Upper lobe of right lung (tissue), 1 donor: ENCODE measurements around the gene PRTFDC1. TPM values are rescaled to one million over a fixed set of nuclear protein-coding genes. Genes with fewer than 3 reads are reported as not detected.
A peak's percentile ranks its signal among the peaks of the same experiment; 100 is the strongest.
"Not testable (repeated sequence)": the region's sequence is repeated elsewhere in the genome, so short reads cannot be mapped to it uniquely, and the experiment has no call there.

Experiments used
- ATAC-seq: fragments of 200-7000 bp; cut with Tn5 transposase; one replicate; pipeline ENCODE4 v1.9.1; 2020; ENCODE audit warnings: mild to moderate bottlenecking, moderate library complexity
- DNase-seq: peaks from one replicate; pipeline ENCODE4 v3.0.0-alpha.2; 2020
- H3K27ac ChIP-seq: fragments of 200-600 bp; one replicate; pipeline ENCODE4 v1.8.0; 2022
- H3K27me3 ChIP-seq: fragments of 200-600 bp; one replicate; pipeline ENCODE4 v1.8.0; 2022; ENCODE audit warnings: mild to moderate bottlenecking
- H3K36me3 ChIP-seq: fragments of 200-600 bp; one replicate; pipeline ENCODE4 v1.8.0; 2022
- H3K4me1 ChIP-seq: fragments of 200-600 bp; one replicate; pipeline ENCODE4 v1.8.0; 2022
- H3K4me3 ChIP-seq: fragments of 200-600 bp; one replicate; pipeline ENCODE4 v1.8.0; 2022; ENCODE audit warnings: mild to moderate bottlenecking
- H3K9me3 ChIP-seq: fragments of 200-600 bp; one replicate; pipeline ENCODE4 v1.8.0; 2022
- intact Hi-C: fragments of 100-400 bp; cut with DNase I; formaldehyde crosslinking; loops from one replicate; pipeline ENCODE4 v1.11.0; 2022
- total RNA-seq: library from RNA; stranded (reverse); fragmentation: NEBNext Ultra II Directional; extraction: Animal tissue kit (Norgen Biotek cat#: 25700); gene quantifications from one replicate; pipeline ENCODE4 v1.2.1, GENCODE V29; 2021
- TF ChIP-seq, protein P1 (sequence below): fragments of 200-600 bp; IDR thresholded peaks from one replicate; pipeline ENCODE4 v1.8.0; 2022; ENCODE audit warnings: antibody characterized with exemption
- donor health status: DM: no; HTN: yes; CAD: no; lungs with severe emphysema.

Gene PRTFDC1
- total RNA-seq, 1 donor from 2014 or later: 2.7 TPM

DNA sequence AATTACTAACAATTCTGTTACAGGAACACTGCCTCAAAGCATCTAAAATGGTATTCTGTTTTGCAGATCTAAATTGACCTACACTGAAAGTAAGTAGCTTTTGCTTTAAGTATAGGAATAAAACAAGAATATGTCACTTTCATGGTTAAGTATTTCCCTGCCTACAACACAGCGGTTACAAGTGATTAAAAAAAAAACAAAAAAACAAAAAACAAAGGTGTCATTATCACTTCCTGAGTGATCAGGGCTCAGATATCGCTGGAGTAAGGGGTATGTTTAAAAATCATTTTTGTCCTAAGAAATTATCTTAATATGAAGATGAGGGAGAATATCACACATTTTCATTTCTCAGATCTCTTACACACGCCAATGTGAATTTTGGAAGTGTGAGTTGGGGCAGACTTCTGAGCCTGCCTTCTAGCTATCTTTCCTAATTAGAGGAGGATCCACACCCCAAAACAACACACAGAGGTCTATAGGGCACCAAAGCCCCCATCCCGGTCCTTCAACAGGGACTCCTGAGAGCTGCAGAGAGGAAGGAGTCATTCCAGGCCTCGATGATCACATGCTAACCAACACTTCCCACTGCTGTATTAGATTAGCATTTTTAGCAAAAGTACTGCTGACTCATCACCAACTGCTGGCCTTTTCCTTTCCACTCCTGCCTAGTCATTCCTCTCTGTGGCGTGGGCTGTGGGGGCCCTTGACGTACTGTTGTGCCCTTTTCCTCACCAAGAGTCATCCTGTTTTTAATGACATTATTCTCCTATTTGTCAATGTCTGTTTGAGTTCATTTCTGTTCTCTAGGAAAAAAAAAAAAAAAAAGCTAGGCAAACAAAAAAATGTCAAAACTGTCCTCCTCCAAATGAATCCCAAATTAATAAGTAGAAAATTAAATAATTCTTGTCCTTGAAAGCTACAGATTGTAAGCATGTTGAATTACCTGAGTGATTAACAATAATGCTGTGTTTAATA lies 31.2 kb downstream of the PRTFDC1 start:
- DNase-seq: peak; percentile 73
- H3K4me3 ChIP-seq: no peak overlapping the region
- H3K27me3 ChIP-seq: no peaks in the 10 kb centered on the region
- H3K27ac ChIP-seq: no peak overlapping the region
- peak; percentile 88 for ATAC-seq
- intact Hi-C loops: no loop called here
- H3K4me1 ChIP-seq: no peaks in the 10 kb centered on the region
- TF ChIP-seq, protein P1, sequence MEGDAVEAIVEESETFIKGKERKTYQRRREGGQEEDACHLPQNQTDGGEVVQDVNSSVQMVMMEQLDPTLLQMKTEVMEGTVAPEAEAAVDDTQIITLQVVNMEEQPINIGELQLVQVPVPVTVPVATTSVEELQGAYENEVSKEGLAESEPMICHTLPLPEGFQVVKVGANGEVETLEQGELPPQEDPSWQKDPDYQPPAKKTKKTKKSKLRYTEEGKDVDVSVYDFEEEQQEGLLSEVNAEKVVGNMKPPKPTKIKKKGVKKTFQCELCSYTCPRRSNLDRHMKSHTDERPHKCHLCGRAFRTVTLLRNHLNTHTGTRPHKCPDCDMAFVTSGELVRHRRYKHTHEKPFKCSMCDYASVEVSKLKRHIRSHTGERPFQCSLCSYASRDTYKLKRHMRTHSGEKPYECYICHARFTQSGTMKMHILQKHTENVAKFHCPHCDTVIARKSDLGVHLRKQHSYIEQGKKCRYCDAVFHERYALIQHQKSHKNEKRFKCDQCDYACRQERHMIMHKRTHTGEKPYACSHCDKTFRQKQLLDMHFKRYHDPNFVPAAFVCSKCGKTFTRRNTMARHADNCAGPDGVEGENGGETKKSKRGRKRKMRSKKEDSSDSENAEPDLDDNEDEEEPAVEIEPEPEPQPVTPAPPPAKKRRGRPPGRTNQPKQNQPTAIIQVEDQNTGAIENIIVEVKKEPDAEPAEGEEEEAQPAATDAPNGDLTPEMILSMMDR: no peak
- H3K36me3 ChIP-seq: no peaks in the 10 kb centered on the region
- no peaks in the 10 kb centered on the region for H3K9me3 ChIP-seq

DNA sequence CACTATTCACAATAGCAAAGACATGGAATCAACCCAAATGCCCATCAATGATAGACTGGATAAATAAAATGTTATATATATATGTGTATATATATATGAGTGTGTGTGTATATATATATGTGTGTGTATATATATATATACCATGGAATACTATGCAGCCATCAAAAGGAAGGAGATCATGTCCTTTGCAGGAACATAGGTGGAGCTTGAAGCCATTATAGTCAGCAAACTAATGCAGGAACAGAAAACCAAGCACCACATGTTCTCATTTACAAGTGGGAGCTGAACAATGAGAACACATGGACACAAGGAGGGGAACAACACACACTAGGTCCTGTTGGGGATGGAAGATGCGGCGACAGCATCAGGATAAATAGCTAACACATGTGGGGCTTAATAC lies 32.2 kb downstream of the PRTFDC1 start:
- H3K27ac ChIP-seq, intact Hi-C loops, H3K4me1 ChIP-seq, H3K36me3 ChIP-seq, DNase-seq, H3K4me3 ChIP-seq, ATAC-seq, H3K9me3 ChIP-seq, H3K27me3 ChIP-seq: not testable (repeated sequence)

DNA sequence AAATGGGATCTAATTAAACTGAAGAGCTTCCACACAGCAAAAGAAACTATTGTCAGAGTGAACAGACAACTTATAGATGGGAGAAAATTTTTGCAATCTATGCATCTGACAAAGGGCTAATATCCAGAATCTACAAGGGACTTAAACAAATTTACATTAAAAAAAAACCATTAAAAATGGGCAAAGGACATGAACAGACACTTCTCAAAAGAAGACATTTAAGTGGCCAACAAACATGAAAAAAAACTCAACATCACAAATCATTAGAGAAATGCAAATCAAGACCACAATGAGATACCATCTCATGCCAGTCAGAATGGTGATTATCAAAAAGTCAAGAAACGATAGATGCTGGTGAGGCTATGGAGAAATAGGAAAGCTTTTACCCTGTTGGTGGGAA lies 32.8 kb downstream of the PRTFDC1 start:
- H3K4me1 ChIP-seq, ATAC-seq, H3K27ac ChIP-seq, DNase-seq, H3K4me3 ChIP-seq, H3K27me3 ChIP-seq, H3K36me3 ChIP-seq, H3K9me3 ChIP-seq, intact Hi-C loops: not testable (repeated sequence)

DNA sequence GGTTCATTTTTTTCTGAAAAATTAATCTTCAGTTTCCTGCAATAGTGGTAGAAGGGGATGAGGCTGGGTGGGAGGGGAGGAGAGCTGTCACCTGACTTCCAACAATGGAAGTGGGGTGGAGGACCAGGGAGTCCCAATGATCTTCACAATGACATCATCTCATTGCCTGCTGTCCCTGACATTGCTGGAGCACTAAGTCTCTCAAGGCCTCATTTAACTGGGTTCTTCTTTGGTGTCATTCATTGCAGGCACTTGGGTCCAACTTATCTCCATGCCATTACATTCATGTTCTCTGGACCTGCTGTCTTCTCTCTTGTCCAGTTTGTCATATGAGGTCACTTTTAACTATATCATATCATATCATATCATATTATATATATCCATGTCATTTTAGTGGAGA lies 34.4 kb downstream of the PRTFDC1 start:
- H3K27me3 ChIP-seq: no peaks in the 10 kb centered on the region
- no peak for ATAC-seq
- TF ChIP-seq, protein P1: no peak
- no peaks in the 10 kb centered on the region for H3K36me3 ChIP-seq
- H3K27ac ChIP-seq: no peak overlapping the region
- no peak overlapping the region for H3K4me3 ChIP-seq
- intact Hi-C loops: no loop called here
- no peaks in the 10 kb centered on the region for H3K9me3 ChIP-seq
- no peaks in the 10 kb centered on the region for H3K4me1 ChIP-seq
- DNase-seq: no peak

DNA sequence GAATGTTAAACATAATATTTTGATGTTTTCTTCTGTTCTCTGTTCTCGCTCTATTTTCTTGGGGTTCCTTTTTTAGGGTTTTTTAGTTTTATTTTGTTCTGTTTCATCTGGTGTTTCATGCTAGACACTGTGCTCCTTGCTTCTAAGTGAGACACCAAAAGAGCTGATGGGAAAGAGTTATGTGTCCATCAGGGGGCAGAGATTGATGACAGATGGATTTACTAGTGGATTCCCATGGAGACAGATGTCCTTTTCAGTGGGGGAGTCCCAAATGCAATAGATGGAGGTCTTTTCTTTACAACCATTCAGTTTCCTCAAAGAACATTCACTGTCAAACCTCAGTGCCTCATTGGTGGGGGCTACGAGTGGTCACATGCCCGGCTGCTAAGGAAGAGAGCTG lies 34.9 kb downstream of the PRTFDC1 start:
- DNase-seq: no peak
- no peak overlapping the region for H3K27ac ChIP-seq
- intact Hi-C loops: no loop called here
- no peaks in the 10 kb centered on the region for H3K4me1 ChIP-seq
- no peak for ATAC-seq
- H3K9me3 ChIP-seq: no peaks in the 10 kb centered on the region
- H3K4me3 ChIP-seq: no peak overlapping the region
- H3K36me3 ChIP-seq: no peaks in the 10 kb centered on the region
- H3K27me3 ChIP-seq: no peaks in the 10 kb centered on the region
- TF ChIP-seq, protein P1: no peak

DNA sequence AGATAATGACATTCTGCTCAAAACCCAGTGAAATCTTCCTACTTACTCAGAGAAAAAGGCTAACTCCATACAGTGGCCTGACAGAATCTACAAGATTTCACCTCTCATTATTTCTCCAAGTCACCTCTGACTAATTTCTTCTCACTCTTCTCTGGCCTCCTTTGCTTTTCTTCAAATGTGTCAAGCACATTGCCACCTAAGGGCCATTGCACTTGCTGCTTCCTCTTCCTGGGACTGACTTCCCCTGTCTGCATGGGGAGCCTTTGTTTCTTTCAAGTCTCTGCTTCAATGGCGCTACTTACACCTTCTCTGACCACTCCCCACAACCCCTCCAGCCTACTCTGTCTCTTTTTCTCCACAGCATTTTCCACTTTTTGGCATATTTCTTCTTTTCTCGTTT lies 36.0 kb downstream of the PRTFDC1 start:
- Histone ChIP-seq H3K36me3 (no peaks in the 10 kb centered on the region), H3K27ac (no peak overlapping the region), H3K4me3 (no peak overlapping the region), H3K9me3 (no peaks in the 10 kb centered on the region), H3K4me1 (no peaks in the 10 kb centered on the region), H3K27me3 (no peaks in the 10 kb centered on the region)
- TF ChIP-seq, protein P1: no peak
- ATAC-seq: no peak
- intact Hi-C loops: no loop called here
- no peak for DNase-seq
